ENCODE results near the gene NUP205.
A peak's percentile ranks its signal among the peaks of the same experiment; 100 is the strongest.
"Not testable (repeated sequence)": the region's sequence is repeated elsewhere in the genome, so short reads cannot be mapped to it uniquely, and the experiment has no call there.

NUP205 gene

DNA sequence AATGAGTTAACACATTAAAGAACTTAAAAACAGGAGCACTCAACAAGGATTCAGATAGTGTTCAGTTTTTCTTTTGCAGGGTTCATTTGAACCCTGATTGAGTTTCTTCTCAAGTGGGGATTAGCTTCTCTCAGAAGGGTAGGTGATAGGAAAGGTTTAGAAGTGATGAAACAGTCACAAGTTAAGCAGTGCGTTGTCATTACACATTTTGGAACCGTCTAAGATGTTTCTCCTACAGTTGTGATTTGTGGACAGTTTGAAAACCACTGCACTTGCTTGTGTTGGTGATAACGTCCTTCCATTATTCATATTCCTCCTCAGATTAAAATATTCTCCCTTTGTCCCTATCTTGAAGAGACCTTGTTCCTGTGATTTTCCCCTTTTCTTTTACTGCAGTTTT, 107.3 kb downstream of the NUP205 start:
- Histone ChIP-seq H3K27me3 (no peaks in the 10 kb centered on the region), H3K4me2 (peak overlapping the region in 6 of 11 experiments; percentile 1 to 90 (median 81); a peak in 8 of 22 replicates), H3K4me1 (peaks cover 20 to 72% (median 41%) of the 10 kb centered on the region in 10 experiments), H4K20me1 (peaks cover under 1 to 13% (median 7%) of the 10 kb centered on the region in 11 experiments; a peak in 12 of 22 replicates), H3K9ac (peak overlapping the region in 1 of 11 experiments; percentile 83; a peak in 1 of 22 replicates), H3K27ac (no peak overlapping the region), H3K4me3 (no peak overlapping the region), H3K36me3 (peaks cover 0 to 45% (median 21%) of the 10 kb centered on the region in 11 experiments; a peak in 17 of 22 replicates), H3K9me3 (replicated peaks in 1 of 11) (peaks cover 0 to 16% (median 13%) of the 10 kb centered on the region in 11 experiments; a peak in 19 of 22 replicates)
- no peak for TF ChIP-seq Cebpa-rat (IDR thresholded peaks at IDR 0.05)

DNA sequence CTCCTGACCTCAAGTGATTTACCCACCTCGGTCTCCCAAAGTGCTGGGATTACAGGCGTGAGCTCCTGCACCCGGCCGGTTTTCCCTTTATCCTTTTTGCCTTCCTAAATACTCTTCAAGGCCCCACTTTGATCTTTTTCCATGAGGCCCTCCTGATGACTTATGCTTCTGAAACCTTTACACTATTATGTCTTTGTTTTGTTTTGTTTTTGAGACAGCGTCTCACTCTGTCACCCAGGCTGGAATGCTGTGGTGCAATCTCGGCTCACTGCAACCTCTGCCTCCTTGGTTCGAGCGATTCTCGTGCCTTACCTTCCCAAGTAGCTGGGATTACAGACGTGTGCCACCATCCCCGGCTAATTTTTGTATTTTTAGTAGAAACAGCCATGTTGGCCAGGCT, 108.4 kb downstream of the NUP205 start:
- Histone ChIP-seq H3K36me3 (peaks cover 0 to 45% (median 21%) of the 10 kb centered on the region in 11 experiments; a peak in 17 of 22 replicates), H3K4me2 (peak overlapping the region in 6 of 11 experiments; percentile 11 to 89 (median 66); a peak in 10 of 22 replicates), H3K9ac (0 out of 22 replicates have a peak overlapping the region, but pooled peaks of 2 of the 11 experiments have one; percentile 3 to 7), H4K20me1 (peaks cover 5 to 24% (median 16%) of the 10 kb centered on the region in 11 experiments; a peak in 12 of 22 replicates), H3K4me3 (0 out of 20 replicates have a peak overlapping the region, but pooled peaks of 1 of the 10 experiments have one; percentile 7), H3K9me3 (replicated peaks in 1 of 11) (peaks cover 0 to 16% (median 13%) of the 10 kb centered on the region in 11 experiments; a peak in 19 of 22 replicates), H3K4me1 (peaks cover 20 to 78% (median 42%) of the 10 kb centered on the region in 10 experiments), H3K27ac (peak overlapping the region in 6 of 11 experiments; percentile 14 to 74 (median 52); a peak in 10 of 22 replicates), H3K27me3 (no peaks in the 10 kb centered on the region)
- no peak for TF ChIP-seq Cebpa-rat (IDR thresholded peaks at IDR 0.05)

DNA sequence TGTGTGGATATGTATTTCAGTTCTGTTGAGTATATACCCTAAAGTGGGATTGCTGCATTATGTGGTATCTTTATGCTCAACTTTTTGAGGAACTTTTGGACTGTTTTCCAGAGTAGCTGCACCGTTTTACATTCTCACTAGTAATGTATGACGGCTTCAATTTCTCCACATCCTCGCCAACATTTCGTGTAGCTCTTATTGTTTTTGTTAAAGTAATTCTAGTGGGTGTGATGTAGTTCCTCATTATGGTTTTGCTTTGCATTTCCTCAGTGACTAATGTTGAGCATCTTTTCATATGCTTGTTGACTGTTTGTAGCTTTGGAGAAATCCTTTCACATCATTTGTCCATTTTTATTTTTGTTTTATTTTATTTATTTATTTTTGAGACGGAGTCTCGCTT, 109.1 kb downstream of the NUP205 start:
- peak overlapping the region in 5 of 11 experiments; percentile 19 to 74 (median 61); a peak in 10 of 22 replicates for H3K27ac ChIP-seq
- H3K36me3 ChIP-seq, result peaks cover 0 to 45% (median 21%) of the 10 kb centered on the region in 11 experiments; a peak in 17 of 22 replicates
- 0 out of 20 replicates have a peak overlapping the region, but pooled peaks of 1 of the 10 experiments have one; percentile 7 for H3K4me3 ChIP-seq
- TF ChIP-seq Cebpa-rat (IDR thresholded peaks at IDR 0.05), result no peak
- H3K9ac ChIP-seq, result 0 out of 22 replicates have a peak overlapping the region, but pooled peaks of 1 of the 11 experiments have one; percentile 3
- peak overlapping the region in 6 of 11 experiments; percentile 11 to 89 (median 66); a peak in 11 of 22 replicates for H3K4me2 ChIP-seq
- H4K20me1 ChIP-seq, result peaks cover 8 to 29% (median 21%) of the 10 kb centered on the region in 11 experiments; a peak in 12 of 22 replicates
- no peaks in the 10 kb centered on the region for H3K27me3 ChIP-seq
- H3K9me3 ChIP-seq (replicated peaks in 1 of 11), result peaks cover 0 to 16% (median 13%) of the 10 kb centered on the region in 11 experiments; a peak in 19 of 22 replicates
- H3K4me1 ChIP-seq, result peaks cover 16 to 80% (median 38%) of the 10 kb centered on the region in 10 experiments

DNA sequence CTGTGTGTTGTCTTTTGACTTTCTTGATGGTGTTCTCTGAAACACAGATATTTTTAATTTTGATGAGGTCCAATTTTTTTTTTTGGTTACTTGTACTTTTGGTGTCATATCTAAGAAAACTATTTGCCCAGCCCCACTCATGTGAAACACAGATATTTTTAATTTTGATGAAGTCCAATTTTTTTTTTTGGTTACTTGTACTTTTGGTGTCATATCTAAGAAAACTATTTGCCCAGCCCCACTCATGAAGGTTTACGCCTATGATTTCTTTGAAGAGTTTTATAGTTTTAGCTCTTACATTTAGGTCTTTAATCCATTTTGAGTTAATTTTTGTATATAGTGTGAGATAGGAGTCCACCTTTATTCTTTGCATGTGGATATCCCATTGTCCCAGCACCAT, 109.9 kb downstream of the NUP205 start:
- H3K9ac ChIP-seq, H3K27me3 ChIP-seq, H3K4me3 ChIP-seq: not testable (repeated sequence)
- Histone ChIP-seq H3K27ac (peak overlapping the region in 3 of 11 experiments; percentile 61 to 74 (median 68); a peak in 6 of 22 replicates), H3K4me2 (peak overlapping the region in 4 of 11 experiments; percentile 63 to 89 (median 73); a peak in 4 of 22 replicates), H3K4me1 (peaks cover 14 to 83% (median 35%) of the 10 kb centered on the region in 10 experiments), H3K9me3 (replicated peaks in 1 of 11) (peaks cover 0 to 16% (median 13%) of the 10 kb centered on the region in 11 experiments; a peak in 19 of 22 replicates), H3K36me3 (peaks cover 0 to 45% (median 21%) of the 10 kb centered on the region in 11 experiments; a peak in 17 of 22 replicates), H4K20me1 (peaks cover 8 to 36% (median 21%) of the 10 kb centered on the region in 11 experiments; a peak in 12 of 22 replicates)

DNA sequence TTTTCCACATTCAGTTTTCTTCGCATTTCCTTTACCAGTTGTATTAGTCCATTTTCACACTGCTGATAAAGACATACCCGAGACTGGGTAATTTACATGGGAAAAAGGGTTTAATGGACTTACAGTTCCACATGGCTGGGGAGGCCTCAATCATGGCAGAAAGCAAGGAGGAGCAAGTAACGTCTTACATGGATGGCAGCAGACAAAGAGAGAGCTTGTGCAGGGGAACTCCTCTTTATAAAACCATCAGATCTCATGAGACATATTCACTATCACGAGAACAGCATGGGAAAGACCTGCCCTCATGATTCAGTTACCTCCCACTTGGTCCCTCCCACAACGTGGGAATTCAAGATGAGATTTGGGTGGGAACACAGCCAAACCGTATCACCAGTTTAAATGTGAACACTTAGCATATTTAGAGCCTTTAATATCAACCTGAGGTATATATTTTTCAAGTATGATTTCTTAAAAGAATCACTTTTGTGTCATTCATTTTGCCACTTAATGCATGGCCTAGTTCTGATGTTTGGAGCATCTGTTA, 111.2 kb downstream of the NUP205 start:
- Histone ChIP-seq H3K36me3 (peaks cover 9 to 54% (median 27%) of the 10 kb centered on the region in 11 experiments), H4K20me1 (peaks cover 11 to 49% (median 21%) of the 10 kb centered on the region in 11 experiments; a peak in 13 of 22 replicates), H3K9me3 (replicated peaks in 1 of 11) (peaks cover 0 to 16% (median 13%) of the 10 kb centered on the region in 11 experiments; a peak in 19 of 22 replicates), H3K4me1 (peaks cover 4 to 76% (median 27%) of the 10 kb centered on the region in 10 experiments)
- H3K4me2 ChIP-seq, H3K27me3 ChIP-seq, H3K4me3 ChIP-seq, H3K27ac ChIP-seq, H3K9ac ChIP-seq: not testable (repeated sequence)

DNA sequence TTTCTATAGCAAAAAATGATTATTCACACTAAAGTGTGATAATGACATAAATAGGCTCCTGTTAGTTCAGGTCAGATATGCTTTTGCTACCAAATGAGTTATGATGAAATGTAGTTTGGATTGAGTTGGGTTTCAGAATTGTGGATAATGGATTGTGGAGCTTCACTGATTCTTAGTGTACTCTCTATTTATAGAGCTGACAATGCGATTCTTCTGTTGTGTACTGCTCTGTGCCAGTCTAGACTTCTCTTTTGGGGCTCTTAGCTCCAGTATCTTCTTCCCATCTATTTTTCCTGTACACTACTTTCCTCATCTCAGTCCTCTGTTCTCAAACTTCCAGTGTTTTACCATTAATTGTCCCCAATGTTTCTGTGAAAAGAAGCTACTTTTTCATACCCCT, 112.1 kb downstream of the NUP205 start:
- Histone ChIP-seq H3K4me2 (peak overlapping the region in 2 of 11 experiments; percentile 35 to 49; a peak in 4 of 22 replicates), H3K27me3 (no peaks in the 10 kb centered on the region), H4K20me1 (peaks cover 11 to 53% (median 21%) of the 10 kb centered on the region in 11 experiments; a peak in 13 of 22 replicates), H3K9me3 (replicated peaks in 1 of 11) (peaks cover 0 to 16% (median 13%) of the 10 kb centered on the region in 11 experiments; a peak in 19 of 22 replicates), H3K27ac (no peak overlapping the region), H3K4me3 (no peak overlapping the region), H3K9ac (peak overlapping the region in 1 of 11 experiments; percentile 2; a peak in 1 of 22 replicates), H3K4me1 (peaks cover 0 to 67% (median 20%) of the 10 kb centered on the region in 10 experiments; a peak in 14 of 20 replicates), H3K36me3 (peaks cover 17 to 57% (median 33%) of the 10 kb centered on the region in 11 experiments)
- TF ChIP-seq Cebpa-rat (IDR thresholded peaks at IDR 0.05), result no peak

DNA sequence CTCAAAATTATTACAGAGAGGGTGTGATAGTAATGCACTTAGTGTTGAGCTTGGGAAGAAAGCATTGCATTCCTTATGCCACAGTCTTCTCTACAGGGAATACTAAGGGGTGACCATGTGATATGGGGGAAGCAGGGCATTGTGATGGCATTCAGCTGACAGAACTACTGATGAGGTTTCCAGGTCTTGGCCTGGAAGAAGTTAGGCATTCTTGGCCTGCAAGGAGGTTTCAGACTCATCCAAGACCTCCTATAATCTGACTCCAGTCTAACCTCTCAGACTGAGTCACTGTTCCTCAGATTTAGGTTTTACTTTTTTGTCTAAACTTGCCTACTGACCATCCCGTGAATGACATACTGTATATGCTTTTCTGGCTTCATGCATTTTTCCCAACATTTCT, 112.5 kb downstream of the NUP205 start:
- peak overlapping the region in 1 of 11 experiments; percentile 2; a peak in 1 of 22 replicates for H3K9ac ChIP-seq
- H3K27me3 ChIP-seq, result no peaks in the 10 kb centered on the region
- no peak overlapping the region for H3K27ac ChIP-seq
- H4K20me1 ChIP-seq, result peaks cover 11 to 53% (median 21%) of the 10 kb centered on the region in 11 experiments; a peak in 13 of 22 replicates
- H3K36me3 ChIP-seq, result peaks cover 21 to 57% (median 37%) of the 10 kb centered on the region in 11 experiments
- H3K4me1 ChIP-seq, result peaks cover 0 to 63% (median 20%) of the 10 kb centered on the region in 10 experiments; a peak in 13 of 20 replicates
- no peak overlapping the region for H3K4me3 ChIP-seq
- peaks cover 0 to 16% (median 13%) of the 10 kb centered on the region in 11 experiments; a peak in 19 of 22 replicates for H3K9me3 ChIP-seq (replicated peaks in 1 of 11)
- H3K4me2 ChIP-seq, result peak overlapping the region in 2 of 11 experiments; percentile 35 to 49; a peak in 4 of 22 replicates
- TF ChIP-seq Cebpa-rat (IDR thresholded peaks at IDR 0.05), result no peak

DNA sequence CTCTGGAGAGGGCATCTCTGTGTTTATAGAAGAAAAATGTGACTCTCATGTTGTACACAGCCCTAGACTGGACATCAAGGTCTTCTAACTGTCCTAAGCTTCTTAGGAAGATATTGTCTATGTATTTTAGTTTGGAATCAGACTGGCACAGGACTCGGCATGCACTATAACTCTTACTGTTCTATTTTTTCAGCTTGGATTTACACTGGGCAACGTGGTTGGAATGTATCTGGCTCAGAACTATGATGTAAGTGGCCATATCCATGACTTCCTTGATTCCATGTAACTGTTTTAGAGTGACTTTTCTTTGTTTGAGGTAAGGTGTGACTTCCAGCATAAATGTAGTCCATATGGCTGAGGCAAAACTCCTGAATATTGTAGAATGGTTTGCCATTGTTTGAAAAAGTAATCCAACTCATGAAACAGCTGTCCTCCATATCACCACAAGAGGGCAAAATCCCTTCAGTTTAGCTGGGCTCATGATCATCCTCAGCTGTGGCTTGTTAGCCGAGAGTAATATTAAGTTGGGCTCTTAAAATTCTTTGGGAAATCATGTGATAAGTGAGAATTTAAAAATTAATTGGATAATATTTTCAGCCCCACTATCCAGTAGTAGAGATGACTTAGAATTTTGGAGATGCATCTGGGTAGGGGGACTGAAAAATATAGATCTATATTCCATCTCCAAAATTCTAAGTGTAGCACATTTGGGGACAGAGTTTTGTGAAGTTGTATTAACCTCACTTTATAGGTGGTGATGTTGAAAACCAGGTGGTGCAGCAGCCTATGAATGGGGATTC, 115.0 kb downstream of the NUP205 start:
- peaks cover 0 to 16% (median 13%) of the 10 kb centered on the region in 11 experiments; a peak in 19 of 22 replicates for H3K9me3 ChIP-seq (replicated peaks in 1 of 11)
- H3K9ac ChIP-seq, result no peak overlapping the region
- H3K4me2 ChIP-seq, result no peak overlapping the region
- H3K36me3 ChIP-seq, result peaks cover 47 to 65% (median 55%) of the 10 kb centered on the region in 11 experiments
- H3K27me3 ChIP-seq, result no peaks in the 10 kb centered on the region
- no peak overlapping the region for H3K4me3 ChIP-seq
- H4K20me1 ChIP-seq, result peaks cover 8 to 57% (median 21%) of the 10 kb centered on the region in 11 experiments; a peak in 13 of 22 replicates
- TF ChIP-seq Cebpa-rat (IDR thresholded peaks at IDR 0.05), result no peak
- no peak overlapping the region for H3K27ac ChIP-seq
- H3K4me1 ChIP-seq, result peaks cover 0 to 37% (median 3%) of the 10 kb centered on the region in 10 experiments; a peak in 8 of 20 replicates
